Fibroblast of skin of abdomen (primary cell): ENCODE results near the gene MLNR.

ENCODE experiments used
- DNase-seq: peaks from one replicate; pipeline ENCODE4 v3.0.0-alpha.2; 2013

Gene MLNR

DNA sequence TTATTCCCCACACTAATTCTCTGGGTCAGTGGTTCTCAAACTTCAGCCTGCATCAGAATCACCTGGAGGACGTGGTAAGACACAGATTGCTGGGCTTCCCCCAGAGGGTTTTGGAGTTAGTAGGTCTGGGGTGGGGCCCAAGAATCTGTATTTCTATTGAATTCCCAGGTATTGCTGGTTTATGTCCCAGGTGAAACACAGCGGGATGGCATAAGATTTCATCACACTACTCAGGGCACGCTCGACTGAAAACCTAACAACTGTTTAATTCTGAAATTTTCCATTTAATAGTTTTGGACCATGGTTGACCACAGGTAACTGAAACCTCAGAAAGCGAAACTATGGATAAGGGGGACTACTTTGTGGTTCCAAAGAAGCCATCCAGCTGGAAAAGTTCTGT lies 6.5 kb downstream of the MLNR start:
- DNase-seq = no peak

DNA sequence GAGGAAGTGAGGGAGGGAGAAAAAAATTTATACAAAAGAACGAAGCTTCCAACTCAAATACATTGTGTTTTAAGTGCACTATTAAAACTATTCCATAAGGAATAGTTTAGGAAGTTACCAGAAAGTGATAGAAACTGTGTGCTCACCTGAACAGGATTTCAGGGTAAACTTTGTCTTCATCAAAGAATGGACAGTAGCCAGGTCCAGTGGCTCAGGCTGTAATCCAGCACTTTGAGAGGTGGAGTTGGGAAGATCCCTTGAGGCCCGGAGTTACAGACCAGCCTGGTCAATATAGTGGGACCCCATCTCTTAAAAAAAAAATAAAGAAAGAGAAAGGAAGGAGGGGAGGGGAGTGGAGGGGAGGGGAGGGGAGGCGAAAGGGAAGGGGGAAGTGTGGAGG lies 14.6 kb downstream of the MLNR start:
- DNase-seq = no peak

DNA sequence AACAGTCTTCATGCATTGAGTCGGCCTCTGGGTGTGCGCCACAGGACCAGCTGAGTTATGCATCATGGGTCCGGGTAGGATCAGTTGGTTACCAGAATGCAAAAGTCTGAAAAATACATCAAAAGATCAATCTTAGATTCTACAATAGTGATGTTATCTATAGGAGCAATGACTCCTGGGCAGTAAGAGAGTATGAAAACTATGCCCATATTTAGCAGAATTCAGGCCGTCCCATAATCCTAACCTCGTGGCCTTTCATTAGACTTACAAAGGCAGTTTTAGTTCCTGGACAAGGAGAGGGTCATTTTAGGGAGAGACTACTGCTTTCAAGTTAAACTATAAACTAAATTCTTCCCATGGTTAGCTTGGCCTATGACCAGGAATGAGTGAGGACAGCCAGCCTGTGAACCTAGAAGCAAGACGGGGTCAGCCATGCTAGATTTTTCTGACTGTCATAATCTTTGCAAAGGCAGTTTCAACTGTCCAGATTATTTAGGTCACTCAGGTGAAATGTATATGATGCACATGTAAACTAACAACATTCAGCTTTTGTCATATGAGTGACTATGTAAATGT lies 15.8 kb downstream of the MLNR start:
- DNase-seq = no peak

DNA sequence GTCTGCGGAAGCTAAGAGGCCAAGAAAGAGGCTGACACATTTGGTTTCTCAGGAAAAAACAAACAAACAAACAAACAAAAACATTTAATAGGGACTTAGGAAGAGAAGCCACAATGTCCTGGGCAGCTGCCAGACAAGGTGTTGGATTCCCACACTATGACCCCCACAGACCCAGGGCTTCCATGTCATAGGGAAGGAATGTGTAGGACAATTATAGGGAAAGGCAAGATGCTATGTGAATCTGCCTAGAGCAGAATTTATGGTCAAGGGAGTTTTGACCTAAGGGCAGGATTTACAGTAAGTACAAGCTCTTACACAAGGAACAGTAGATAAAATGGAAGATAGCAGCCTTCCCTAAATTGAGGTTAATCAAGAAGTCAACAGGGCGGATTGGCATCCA lies 18.5 kb downstream of the MLNR start:
- no peak for DNase-seq

DNA sequence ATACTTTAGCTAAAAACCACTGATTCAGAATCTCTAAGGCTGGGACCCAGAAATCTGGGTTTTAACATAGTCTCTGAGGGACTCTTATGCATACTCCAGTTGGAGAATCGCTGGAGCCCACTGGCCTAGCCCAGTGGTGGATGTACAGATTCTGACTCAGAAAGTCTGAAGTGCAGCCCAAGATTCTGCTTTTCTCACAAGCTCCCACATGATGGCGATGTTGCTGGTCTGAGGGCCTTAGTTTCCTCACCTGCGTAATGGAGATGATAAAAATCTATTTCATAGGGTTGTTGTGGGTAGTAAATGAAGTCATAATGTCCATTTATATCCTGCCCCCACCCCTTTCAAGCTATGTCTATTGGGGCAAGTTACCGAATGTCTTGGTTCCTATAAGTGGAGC lies 19.9 kb downstream of the MLNR start:
- peak; percentile 22 for DNase-seq

DNA sequence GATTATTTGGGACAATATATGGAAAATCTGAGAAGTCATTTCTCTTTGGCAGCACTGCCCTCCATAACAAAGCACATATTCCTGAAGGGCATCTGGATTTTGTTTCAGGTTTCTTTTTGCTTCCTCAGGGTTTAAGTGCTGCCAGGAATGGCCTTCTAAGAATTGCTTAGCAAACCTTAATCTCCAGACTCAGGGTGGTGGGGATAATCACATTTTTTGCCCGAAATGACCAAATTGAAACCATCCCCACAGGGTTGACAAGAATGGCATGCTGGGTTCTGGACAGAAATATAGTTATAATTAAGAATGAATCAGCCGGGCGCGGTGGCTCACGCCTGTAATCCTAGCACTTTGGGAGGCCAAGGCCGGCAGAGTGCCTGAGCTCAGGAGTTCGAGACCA lies 21.2 kb downstream of the MLNR start:
- DNase-seq = no peak

DNA sequence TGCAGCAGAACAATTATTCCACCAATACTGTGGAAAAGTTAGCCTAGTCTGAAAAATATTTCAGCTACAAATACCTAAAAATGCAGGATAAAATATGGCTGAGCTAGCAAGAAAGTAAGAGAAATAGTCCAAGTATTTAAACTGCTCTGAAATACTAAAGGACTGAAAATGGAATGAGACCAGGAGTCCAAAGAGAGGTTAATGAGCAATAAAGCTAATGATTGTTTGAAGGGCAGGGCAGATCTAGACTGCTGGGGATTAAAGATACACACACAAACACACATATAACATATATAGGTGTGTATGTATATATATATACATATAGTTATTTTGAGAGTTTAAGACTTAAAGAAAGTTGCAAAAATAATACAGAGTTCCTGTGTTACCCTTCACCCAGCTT lies 25.0 kb downstream of the MLNR start:
- no peak for DNase-seq

DNA sequence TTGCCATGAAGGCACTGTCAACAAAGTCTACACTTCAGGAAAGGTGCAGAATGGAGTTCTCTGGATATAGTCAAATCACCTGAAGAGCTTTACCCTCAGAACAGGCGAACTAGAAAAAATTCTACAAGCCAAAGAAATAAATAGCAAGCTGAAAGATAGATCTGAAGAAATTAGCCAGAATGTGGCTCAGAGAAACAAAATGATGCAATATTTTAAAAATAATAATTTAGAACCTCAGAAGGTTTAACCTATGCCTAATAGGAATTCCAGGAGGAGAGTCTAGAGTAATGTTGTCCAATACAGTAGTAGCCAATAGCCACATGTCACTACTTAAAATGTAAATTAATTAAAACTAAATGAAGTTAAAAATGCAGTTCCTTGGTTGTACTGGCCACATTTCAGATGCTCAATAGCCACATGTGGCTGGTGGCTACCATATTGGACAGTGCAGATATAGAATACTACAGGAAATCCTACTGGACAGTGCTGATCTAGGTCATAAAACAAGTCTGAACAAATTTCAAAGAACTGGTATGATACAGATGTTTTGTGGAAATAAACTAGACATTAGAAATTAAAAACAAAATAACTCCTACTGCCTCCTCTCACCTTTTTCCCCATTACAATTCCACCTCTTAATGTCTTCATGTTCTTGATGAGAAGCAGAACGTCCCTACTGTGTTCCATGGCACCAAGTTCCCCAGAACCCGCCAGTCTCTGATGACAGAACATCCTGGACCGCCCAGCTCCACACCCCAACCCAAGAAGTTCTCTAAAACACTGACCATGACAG lies 26.9 kb downstream of the MLNR start:
- DNase-seq = no peak

DNA sequence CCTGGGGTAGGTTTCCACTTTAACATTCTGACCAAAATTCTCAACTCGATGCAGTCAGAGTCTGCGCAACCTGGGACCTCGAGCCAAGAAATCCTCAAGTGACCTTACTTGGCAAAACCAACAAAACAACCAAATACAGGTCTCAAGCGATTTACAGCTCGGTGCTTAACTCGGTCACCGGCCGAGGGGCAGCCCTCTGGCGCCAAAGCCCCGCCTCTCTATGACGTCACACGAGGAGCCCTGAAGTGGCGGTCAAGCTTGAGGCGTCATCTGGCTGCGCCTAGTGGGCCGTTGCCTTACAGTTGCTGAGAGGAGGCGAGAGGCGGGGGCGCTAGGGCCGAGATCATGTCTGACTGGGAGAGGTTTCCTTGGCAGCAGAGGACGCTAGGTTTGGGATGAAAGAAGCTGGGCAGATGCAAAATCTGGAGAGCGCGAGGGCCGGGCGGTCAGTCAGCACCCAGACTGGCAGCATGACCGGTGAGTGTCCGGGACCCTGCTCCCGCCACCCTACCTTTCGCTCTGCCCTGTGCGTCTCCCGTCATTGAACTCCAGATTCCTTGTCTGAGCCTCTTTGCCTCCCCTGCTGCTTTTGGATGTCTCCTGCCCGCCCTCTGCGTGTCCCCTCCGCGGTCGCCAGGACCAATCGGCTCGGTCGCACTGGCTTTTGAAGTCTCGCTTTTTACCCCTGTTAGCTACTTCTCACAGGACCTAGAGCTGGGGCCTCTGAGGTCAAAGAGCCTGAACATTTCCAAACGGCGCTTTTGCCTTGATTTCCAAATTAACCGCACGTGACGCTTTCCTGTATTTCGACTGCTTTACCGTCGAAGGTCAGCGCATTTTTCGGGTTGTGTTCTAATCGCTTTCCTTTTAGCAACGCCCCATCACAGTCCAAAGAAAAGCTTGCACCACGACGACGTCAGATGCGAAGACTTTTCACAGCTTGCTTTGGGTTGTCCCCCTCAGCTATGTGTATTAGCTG lies 27.8 kb downstream of the MLNR start, which contains the start of gene CDADC1:
TSS of gene CDADC1 (plus strand) at position 283 of the 979 bp plus-strand sequence. CDS start at position 396, 113 bp downstream.
- DNase-seq = peak; percentile 96

DNA sequence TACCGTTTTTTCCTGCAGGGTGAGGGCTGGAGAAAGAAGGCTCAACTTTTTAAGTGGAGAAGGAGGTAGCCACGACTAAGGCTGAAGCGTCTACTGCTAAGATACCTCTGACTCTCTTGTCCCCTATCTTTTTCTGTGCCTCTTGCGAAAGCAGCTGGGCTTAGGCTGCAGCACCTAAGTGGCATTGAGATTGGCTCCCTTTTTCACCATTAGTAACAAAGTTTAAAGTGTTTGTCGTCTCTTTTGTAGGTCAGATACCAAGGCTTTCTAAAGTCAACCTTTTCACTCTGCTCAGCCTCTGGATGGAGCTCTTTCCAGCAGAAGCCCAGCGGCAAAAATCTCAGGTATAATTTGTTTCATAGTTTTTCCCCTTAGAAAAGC lies 28.5 kb downstream of the MLNR start:
- DNase-seq = no peak

DNA sequence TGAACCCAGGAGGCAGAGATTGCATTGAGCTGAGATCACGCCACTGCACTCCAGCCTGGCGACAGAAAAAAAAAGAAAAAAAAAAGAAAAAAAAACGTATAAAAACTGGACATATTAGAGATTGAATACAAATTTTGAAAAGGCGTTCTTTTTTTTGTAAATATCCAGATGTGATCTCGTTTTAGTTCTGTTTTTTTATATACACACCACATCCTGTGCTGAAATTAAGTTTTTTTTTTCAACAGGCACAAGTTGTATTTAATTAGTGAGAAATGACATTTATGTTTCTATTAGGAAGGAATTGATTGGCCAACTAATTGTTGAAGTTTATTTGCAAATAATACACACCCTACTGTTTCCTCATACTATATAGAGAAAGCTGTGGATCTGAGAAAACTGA lies 31.2 kb downstream of the MLNR start:
- DNase-seq = no peak

DNA sequence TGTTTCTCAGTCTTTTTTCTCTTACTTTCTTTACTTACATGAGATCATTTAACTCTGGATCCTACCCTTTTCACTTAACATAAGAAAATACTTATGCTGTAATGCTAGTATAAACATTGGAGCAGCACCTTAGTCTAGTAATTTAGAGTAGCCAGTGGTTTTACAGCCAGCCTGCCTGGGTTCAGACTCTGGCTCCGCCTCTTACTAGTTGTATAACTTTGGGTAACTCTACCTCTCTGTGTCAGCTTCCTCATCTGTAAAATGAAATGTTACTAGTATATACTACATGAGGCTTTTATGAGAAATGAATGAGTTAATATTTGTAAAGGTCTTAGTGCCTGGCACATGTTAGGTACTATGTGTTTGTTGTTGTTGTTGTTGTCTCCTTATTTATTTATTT lies 33.2 kb downstream of the MLNR start:
- DNase-seq = no peak

DNA sequence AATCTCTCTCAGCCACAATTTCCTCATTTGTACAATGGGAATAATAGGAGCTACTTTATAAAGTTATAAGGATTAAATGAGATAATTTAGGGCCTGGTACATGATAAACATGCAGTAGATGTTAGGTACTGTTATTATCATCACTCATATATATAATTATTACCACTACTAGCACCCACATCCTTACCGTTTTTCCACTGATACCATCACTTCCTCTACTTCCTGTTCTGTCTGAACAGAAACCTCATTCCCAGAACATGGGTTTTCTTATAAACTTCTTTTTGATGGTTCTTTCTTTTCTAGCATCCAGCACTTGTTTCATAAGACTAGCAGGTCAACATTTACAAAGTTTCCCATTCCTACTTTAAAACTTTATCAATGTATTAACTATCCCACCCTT lies 33.9 kb downstream of the MLNR start:
- DNase-seq = no peak

DNA sequence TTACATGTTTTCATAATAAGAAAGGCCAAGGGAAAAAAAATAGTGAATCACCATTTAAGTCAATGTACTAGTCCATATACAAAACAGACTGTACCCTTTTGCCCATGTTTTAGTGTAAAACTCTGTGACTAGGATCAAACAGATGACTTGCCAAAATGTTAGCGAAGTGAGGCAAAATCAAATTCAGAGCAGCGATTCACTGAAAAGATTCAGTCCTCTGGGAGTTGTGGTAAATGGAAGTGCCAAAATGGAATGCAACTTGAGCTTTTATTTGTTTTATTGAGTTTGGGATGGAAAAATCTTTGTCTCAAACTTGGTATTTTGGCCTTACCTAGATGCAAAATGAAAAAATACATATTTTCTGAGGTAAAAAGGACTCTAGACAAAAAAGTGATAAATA lies 36.7 kb downstream of the MLNR start:
- peak; percentile 12 for DNase-seq

DNA sequence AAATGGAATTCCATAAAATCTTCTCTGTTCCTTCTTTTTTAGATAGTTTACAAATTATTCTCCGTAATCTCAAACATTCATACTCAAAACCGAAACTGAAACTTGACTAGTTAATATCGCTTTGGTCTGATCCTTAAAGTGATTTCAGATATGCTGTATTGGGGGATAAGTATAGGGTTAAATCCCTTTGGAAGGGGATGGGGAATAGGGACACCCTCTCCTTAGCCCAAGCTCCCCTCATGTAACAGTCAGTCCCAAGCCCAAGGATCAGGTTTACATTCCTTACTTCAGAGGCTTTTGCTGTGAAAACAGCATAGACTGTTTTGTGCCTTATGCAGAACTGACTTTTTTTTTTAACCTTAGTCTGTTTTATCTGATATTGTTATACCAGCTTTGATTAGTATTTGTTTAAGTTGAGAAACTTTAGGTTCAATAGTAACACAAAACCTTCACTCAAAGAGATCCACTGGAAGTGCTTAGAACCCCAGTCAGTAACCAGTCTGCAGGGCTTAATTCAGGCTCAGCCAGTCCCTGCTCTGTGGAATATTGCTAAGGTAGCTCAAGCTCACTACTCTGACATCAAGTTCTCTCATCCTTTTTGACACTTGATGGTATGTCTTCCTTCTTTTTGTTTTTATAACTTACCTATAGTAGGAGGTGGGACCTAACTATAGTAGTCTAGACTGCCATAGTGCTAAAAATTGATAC lies 38.1 kb downstream of the MLNR start:
- no peak for DNase-seq

DNA sequence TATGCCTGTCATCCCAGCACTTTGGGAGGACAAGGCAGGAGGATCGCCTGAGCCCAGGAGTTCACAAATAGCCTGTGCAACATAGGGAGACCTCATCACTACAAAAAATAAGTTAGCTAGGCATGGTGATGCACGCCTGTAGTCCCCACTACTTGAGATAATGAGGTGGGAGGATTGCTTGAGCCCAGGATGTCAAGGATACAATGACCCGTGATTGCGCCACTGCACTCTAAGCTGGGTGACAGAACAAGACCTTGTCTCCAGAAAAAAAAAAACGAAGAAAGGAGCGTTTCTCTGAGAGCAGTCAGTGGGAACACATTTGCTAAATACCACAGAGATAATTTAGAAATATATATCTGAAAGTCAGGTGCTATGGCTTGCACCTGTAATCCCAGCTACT lies 39.4 kb downstream of the MLNR start:
- DNase-seq = no peak

DNA sequence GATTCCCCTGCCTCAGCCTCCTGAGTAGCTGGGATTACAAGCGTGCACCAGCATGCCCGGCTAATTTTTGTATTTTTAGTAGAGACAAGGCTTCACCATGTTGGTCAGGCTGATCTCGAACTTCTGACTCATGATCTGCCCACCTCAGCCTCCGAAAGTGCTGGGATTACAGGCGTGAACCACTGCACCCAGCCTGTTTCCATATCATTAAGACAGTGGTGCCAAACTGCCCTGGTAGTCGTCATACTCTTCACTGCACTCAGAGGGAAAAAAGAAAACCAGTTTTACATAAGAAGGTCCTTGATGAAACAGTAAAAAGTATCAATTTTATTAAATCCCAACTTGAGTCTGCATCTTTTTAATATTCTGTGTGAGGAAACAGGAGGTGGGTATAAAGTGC lies 42.5 kb downstream of the MLNR start:
- DNase-seq = no peak

DNA sequence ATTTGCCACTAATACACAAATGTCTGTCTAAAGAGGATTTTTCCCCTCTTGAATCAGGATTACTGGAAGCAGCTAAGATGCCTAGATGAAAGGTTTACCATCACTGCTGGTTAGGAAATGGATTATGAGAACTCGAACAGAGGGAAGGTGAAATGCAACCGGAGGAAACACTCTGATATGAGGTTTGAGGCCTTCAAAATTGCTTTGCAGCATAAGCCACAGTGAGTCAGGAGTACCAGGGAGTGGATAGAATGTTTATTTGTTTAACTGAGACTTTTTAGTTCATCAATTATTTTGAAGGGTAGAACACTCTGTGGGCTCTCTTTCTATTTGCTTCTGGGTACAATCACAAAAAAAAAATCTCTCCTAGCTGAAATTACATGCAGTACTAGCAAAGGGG lies 45.7 kb downstream of the MLNR start:
- peak; percentile 21 for DNase-seq

DNA sequence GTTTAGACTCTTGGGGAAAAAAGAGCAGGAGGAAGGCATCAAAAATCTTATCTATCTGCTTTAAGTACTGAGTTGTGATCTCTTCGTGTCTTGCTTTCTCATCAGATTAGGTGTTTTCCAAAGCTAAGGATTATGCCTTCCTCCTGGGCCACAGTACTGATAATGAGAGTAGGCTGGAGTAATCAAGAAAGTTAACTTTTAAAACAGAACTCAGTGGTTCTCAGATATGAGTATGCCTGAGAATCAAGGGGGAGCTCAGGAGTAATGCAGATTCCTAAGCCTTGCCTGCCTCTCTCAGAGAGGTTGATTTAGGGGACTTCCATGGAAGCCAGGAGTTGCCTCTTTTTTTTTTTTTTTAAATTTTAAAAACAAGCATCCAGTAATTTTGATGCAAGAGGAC lies 51.1 kb downstream of the MLNR start:
- no peak for DNase-seq
